Vagina (tissue), 2 donors: ENCODE results near the gene GNAL. TPM values are rescaled to one million over a fixed set of nuclear protein-coding genes. Genes with fewer than 3 reads are reported as not detected.
"Not testable (repeated sequence)": the region's sequence is repeated elsewhere in the genome, so short reads cannot be mapped to it uniquely, and the experiment has no call there.

Experiments
- DNase-seq, 2 donors: peaks; one replicate each; pipeline ENCODE4 v3.0.0-alpha.2; 2017; ENCODE audit errors: extremely low spot score in 2 of 2
- H3K27ac ChIP-seq: fragments of 200-600 bp; sonication (generic); one replicate; pipeline ENCODE4 v1.5.1; 2019
- H3K27me3 ChIP-seq: fragments of 200-600 bp; sonication (generic); one replicate; pipeline ENCODE4 v1.5.1; 2019
- H3K36me3 ChIP-seq, 2 donors: fragments of 200-600 bp; sonication (generic); one replicate each; pipeline ENCODE4 v1.5.1; 2017 to 2019
- H3K4me1 ChIP-seq: fragments of 200-600 bp; sonication (generic); one replicate; pipeline ENCODE4 v1.5.1; 2019
- H3K4me3 ChIP-seq, 2 donors: fragments of 200-600 bp; sonication (generic); 1 replicate in 1 of 2; 2 replicates in 1 of 2; pipeline ENCODE4 v1.5.1; 2016 to 2019
- H3K9me3 ChIP-seq: fragments of 200-600 bp; sonication (generic); one replicate; pipeline ENCODE4 v1.5.1; 2019
- CTCF ChIP-seq, 3 experiments: fragments of 450-650 bp in 2 of 3; fragments of 200-600 bp in 1 of 3; sonication (generic) in 1 of 3; IDR thresholded peaks; one replicate each; pipeline ENCODE4 v1.5.1; 2017 to 2019; ENCODE audit warnings: antibody characterized with exemption in 3 of 3, mild to moderate bottlenecking in 2 of 3, moderate library complexity in 2 of 3
- POLR2A ChIP-seq, 2 donors: fragments of 450-650 bp; IDR thresholded peaks; one replicate each; pipeline ENCODE4 v1.6.1; 2017; ENCODE audit warnings: antibody characterized with exemption in 2 of 2, mild to moderate bottlenecking in 2 of 2, moderate library complexity in 2 of 2
- POLR2AphosphoS5 ChIP-seq, 2 donors: sonication (generic); formaldehyde crosslinking; IDR thresholded peaks; one replicate each; pipeline ENCODE4 v1.9.0; 2017; ENCODE audit warnings: antibody characterized with exemption in 2 of 2, mild to moderate bottlenecking in 2 of 2, low read depth in 1 of 2; ENCODE audit not compliant: insufficient read depth in 1 of 2
- intact Hi-C: fragments of 100-400 bp; cut with DNase I; formaldehyde crosslinking; loops from one replicate; pipeline ENCODE4 v1.15.1; 2023
- total RNA-seq: library from RNA; depleted of rRNA; stranded (reverse); fragments of >200 nt; gene quantifications from one replicate; pipeline ENCODE4 v1.2.3, GENCODE V29; 2016

Gene GNAL
- total RNA-seq, 1 donor from 2014 or later, result 23.3 TPM

DNA sequence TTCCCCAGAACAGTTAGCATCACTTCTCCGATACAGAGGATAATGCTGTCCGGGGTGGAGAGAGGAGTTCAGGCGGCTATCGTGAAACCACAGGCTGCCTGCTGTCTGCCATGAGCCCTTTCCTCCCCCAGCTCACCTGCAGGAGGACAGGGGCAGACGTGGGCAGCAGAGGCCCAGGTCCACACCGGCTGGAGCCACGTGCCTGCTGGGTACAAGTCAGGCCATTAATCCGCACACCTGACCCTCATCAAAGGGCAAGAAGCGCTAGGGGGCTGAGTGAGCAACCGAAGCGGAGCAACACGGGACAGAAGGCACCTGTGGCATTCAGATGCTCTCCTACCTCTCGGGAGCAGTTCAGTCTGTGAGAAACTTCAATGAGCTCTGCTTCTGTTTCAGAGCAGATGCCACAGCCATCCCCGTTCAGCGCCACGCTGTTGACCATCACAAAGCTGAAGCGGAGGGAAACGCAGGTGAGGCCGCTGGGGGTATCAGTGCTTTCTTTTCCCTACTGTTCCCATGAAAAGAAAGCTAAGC is 197.6 kb downstream of the GNAL start:
- intact Hi-C loops, result no loop called here

DNA sequence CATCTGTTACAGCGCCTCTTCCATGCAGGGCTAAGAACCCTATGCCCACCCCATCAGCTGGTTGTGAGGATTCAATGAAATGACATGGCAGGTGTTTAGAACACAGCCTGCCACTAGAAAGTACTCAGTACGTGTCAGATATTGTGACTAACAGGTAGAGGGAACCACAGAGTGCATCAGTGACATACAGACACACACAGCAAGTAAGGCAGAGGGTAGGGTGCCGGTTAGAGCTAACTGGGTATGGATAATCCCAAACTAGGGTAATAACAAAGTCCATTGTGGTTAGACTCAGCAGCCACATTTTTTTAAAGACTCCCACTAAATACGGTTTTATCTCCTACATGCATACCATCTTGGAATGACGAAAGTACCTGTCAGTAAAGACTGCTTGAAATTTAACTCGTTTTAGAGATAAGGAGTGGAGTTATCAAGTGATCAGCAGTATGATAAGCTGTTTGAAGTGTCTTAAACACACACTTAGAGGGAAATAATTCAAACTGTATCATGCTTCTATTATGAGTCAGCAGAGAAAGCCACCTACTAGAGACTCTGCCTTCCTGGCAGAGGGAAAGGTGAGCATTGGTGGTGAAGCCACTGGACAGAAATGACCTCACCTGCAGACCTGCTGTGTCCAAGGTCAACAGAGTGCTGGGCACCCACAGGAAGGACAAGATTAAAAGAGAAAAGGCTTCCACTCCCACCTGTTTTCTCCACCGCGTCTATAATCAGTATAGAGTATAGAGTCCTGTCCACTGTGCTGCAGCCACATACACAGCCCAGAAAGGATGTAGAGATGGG is 198.5 kb downstream of the GNAL start:
- Histone ChIP-seq H3K27me3 (no peaks in the 10 kb centered on the region), H3K4me3 (no peak overlapping the region), H3K9me3 (no peaks in the 10 kb centered on the region), H3K27ac (no peak overlapping the region), H3K4me1 (no peaks in the 10 kb centered on the region), H3K36me3 (peaks cover 0 to 64% of the 10 kb centered on the region in 2 donors)
- TF ChIP-seq POLR2A (IDR thresholded peaks at IDR 0.05), result no peak
- TF ChIP-seq CTCF (IDR thresholded peaks at IDR 0.05), result no peak
- no peak for TF ChIP-seq POLR2AphosphoS5 (IDR thresholded peaks at IDR 0.05; ENCODE audit: insufficient read depth in 1 of 2, low read depth in 1 of 2)
- intact Hi-C loops, result no loop called here
- no peak for DNase-seq

More for the DNA sequence above, 197.6 kb downstream of the GNAL start:
- H3K4me1 ChIP-seq, result no peaks in the 10 kb centered on the region
- no peak for TF ChIP-seq POLR2A (IDR thresholded peaks at IDR 0.05)
- no peak overlapping the region for H3K27ac ChIP-seq
- peaks cover 0 to 64% of the 10 kb centered on the region in 2 donors for H3K36me3 ChIP-seq
- no peak for DNase-seq
- no peaks in the 10 kb centered on the region for H3K27me3 ChIP-seq
- H3K4me3 ChIP-seq, result no peak overlapping the region
- H3K9me3 ChIP-seq, result no peaks in the 10 kb centered on the region

- H3K9me3 ChIP-seq, result no peaks in the 10 kb centered on the region
- H3K36me3 ChIP-seq, result peaks cover 0 to 76% of the 10 kb centered on the region in 2 donors
- intact Hi-C loops, result no loop called here
- TF ChIP-seq POLR2A (IDR thresholded peaks at IDR 0.05), result no peak
- TF ChIP-seq POLR2AphosphoS5 (IDR thresholded peaks at IDR 0.05; ENCODE audit: insufficient read depth in 1 of 2, low read depth in 1 of 2), result no peak
- no peak for TF ChIP-seq CTCF (IDR thresholded peaks at IDR 0.05)
- no peaks in the 10 kb centered on the region for H3K4me1 ChIP-seq
- H3K27ac ChIP-seq, result no peak overlapping the region
- DNase-seq, result no peak
- no peak overlapping the region for H3K4me3 ChIP-seq
- no peaks in the 10 kb centered on the region for H3K27me3 ChIP-seq
These were observed 199.7 kb downstream of the GNAL start for GRCh38 chr18:11888726-11889125.

- TF ChIP-seq POLR2A (IDR thresholded peaks at IDR 0.05) (no peak), CTCF (IDR thresholded peaks at IDR 0.05) (no peak), POLR2AphosphoS5 (IDR thresholded peaks at IDR 0.05; ENCODE audit: insufficient read depth in 1 of 2, low read depth in 1 of 2) (no peak)
- Histone ChIP-seq H3K27ac (no peak overlapping the region), H3K27me3 (no peaks in the 10 kb centered on the region), H3K36me3 (peaks cover 0 to 74% of the 10 kb centered on the region in 2 donors), H3K9me3 (no peaks in the 10 kb centered on the region), H3K4me3 (no peak overlapping the region), H3K4me1 (no peaks in the 10 kb centered on the region)
- no peak for DNase-seq
- intact Hi-C loops, result no loop called here
These were observed 200.2 kb downstream of the GNAL start for GRCh38 chr18:11889284-11889683.

- Histone ChIP-seq H3K4me1 (no peaks in the 10 kb centered on the region), H3K27me3 (no peaks in the 10 kb centered on the region), H3K4me3 (no peak overlapping the region), H3K36me3 (peaks cover 0 to 58% of the 10 kb centered on the region in 2 donors), H3K9me3 (no peaks in the 10 kb centered on the region), H3K27ac (no peak overlapping the region)
- no peak for DNase-seq
- intact Hi-C loops, result no loop called here
- TF ChIP-seq CTCF (IDR thresholded peaks at IDR 0.05) (no peak), POLR2AphosphoS5 (IDR thresholded peaks at IDR 0.05; ENCODE audit: insufficient read depth in 1 of 2, low read depth in 1 of 2) (no peak), POLR2A (IDR thresholded peaks at IDR 0.05) (no peak)
These were observed 202.7 kb downstream of the GNAL start for GRCh38 chr18:11891737-11892136.

- peaks cover 0 to 51% of the 10 kb centered on the region in 2 donors for H3K36me3 ChIP-seq
- H3K9me3 ChIP-seq, H3K27me3 ChIP-seq, H3K4me3 ChIP-seq, DNase-seq, H3K27ac ChIP-seq, intact Hi-C loops, H3K4me1 ChIP-seq: not testable (repeated sequence)
These were observed 203.4 kb downstream of the GNAL start for GRCh38 chr18:11892438-11892837.
